ENCODE data around the gene CHTF8. TPM values are rescaled to one million over a fixed set of nuclear protein-coding genes. Genes with fewer than 3 reads are reported as not detected.
"Not testable (repeated sequence)": the region's sequence is repeated elsewhere in the genome, so short reads cannot be mapped to it uniquely, and the experiment has no call there.

The CHTF8 gene
- polyA plus RNA-seq, 1 experiment = 84.8 TPM

- no peak overlapping the region for H3K27ac ChIP-seq (ENCODE audit: low read depth, low read length)
- ChIA-PET POLR2A (no interaction called here), CTCF (interaction anchor here (0.6 to 2.2 kb wide), 2 partner anchors 9 to 47 kb away, joined by 3 to 12 read pairs; no protein-coding TSS in a partner anchor)
Measured at GRCh38 chr16:69141014-69141413, 8.6 kb upstream of the CHTF8 start.

GRCh38 chr16:69139464-69139863 lies 7.1 kb upstream of the CHTF8 start:
- H3K27ac ChIP-seq (ENCODE audit: low read depth, low read length); H3K27me3 ChIP-seq (ENCODE audit: control insufficient read depth, insufficient read depth, low read length); POLR2A ChIA-PET; H3K4me3 ChIP-seq (ENCODE audit: low read depth, low read length); DNase-seq (ENCODE audit: low read depth, low spot score); H3K9me3 ChIP-seq (ENCODE audit: control insufficient read depth, insufficient read depth, low read length): not testable (repeated sequence)
- CTCF ChIA-PET = interaction anchor here (2.2 kb wide), 1 partner anchor 10 kb away, joined by 12 read pairs; no protein-coding TSS in a partner anchor

More at GRCh38 chr16:69141014-69141413, 8.6 kb upstream of the CHTF8 start:
- Histone ChIP-seq H3K4me3 (ENCODE audit: low read depth, low read length) (no peak overlapping the region), H3K27me3 (ENCODE audit: control insufficient read depth, insufficient read depth, low read length) (no peaks in the 10 kb centered on the region), H3K9me3 (ENCODE audit: control insufficient read depth, insufficient read depth, low read length) (no peaks in the 10 kb centered on the region)
- TF ChIP-seq CTCF (IDR thresholded peaks at IDR 0.05; ENCODE audit: low read depth, low read length) = no peak
- no peak for DNase-seq (ENCODE audit: low read depth, low spot score)

- no peak for TF ChIP-seq CTCF (IDR thresholded peaks at IDR 0.05; ENCODE audit: low read depth, low read length)
- ChIA-PET POLR2A (no interaction called here), CTCF (no interaction called here)
- H3K9me3 ChIP-seq (ENCODE audit: control insufficient read depth, insufficient read depth, low read length) = no peaks in the 10 kb centered on the region
- H3K4me3 ChIP-seq (ENCODE audit: low read depth, low read length) = no peak overlapping the region
- DNase-seq (ENCODE audit: low read depth, low spot score) = no peak
- no peaks in the 10 kb centered on the region for H3K27me3 ChIP-seq (ENCODE audit: control insufficient read depth, insufficient read depth, low read length)
- H3K27ac ChIP-seq (ENCODE audit: low read depth, low read length) = no peak overlapping the region
Measured at GRCh38 chr16:69138608-69139007, 6.2 kb upstream of the CHTF8 start.

- Histone ChIP-seq H3K27me3 (ENCODE audit: control insufficient read depth, insufficient read depth, low read length) (no peaks in the 10 kb centered on the region), H3K9me3 (ENCODE audit: control insufficient read depth, insufficient read depth, low read length) (no peaks in the 10 kb centered on the region; the same call in 1 of the 2 replicates), H3K4me3 (ENCODE audit: low read depth, low read length) (peak overlapping the region; percentile 91), H3K27ac (ENCODE audit: low read depth, low read length) (no peak overlapping the region)
- DNase-seq (ENCODE audit: low read depth, low spot score) = no peak
- no peak for TF ChIP-seq CTCF (IDR thresholded peaks at IDR 0.05; ENCODE audit: low read depth, low read length)
- POLR2A ChIA-PET = interaction anchor here (0.6 to 0.9 kb wide), 4 partner anchors 34 to 122 kb away, joined by 3 to 12 read pairs (median 3); no protein-coding TSS in a partner anchor
- CTCF ChIA-PET = interaction anchor here (0.6 to 2.0 kb wide), 4 partner anchors 210 to 288 kb away, joined by 4 to 11 read pairs (median 4); no protein-coding TSS in a partner anchor
Measured at GRCh38 chr16:69133373-69133954, 1.1 kb upstream of the CHTF8 start.

- POLR2A ChIA-PET = interaction anchor here (0.6 kb wide), 1 partner anchor 613 kb away, joined by 5 read pairs; no protein-coding TSS in a partner anchor
- CTCF ChIA-PET = interaction anchor here (0.6 to 2.0 kb wide), 2 partner anchors 160 to 284 kb away, joined by 3 to 11 read pairs; no protein-coding TSS in a partner anchor
- DNase-seq (ENCODE audit: low read depth, low spot score) = peak; percentile 48
- Histone ChIP-seq H3K9me3 (ENCODE audit: control insufficient read depth, insufficient read depth, low read length) (no peaks in the 10 kb centered on the region; the same call in 1 of the 2 replicates), H3K27ac (ENCODE audit: low read depth, low read length) (peak overlapping the region; percentile 78), H3K27me3 (ENCODE audit: control insufficient read depth, insufficient read depth, low read length) (no peaks in the 10 kb centered on the region), H3K4me3 (ENCODE audit: low read depth, low read length) (peak overlapping the region; percentile 91)
- no peak for TF ChIP-seq CTCF (IDR thresholded peaks at IDR 0.05; ENCODE audit: low read depth, low read length)
Measured at GRCh38 chr16:69131839-69132423, 457 bp downstream of the CHTF8 start.
